ENCODE measurements around the gene GAL3ST3. TPM values are rescaled to one million over a fixed set of nuclear protein-coding genes. Genes with fewer than 3 reads are reported as not detected.
A peak's percentile ranks its signal among the peaks of the same experiment; 100 is the strongest.

Gene GAL3ST3
- total and polyA plus RNA-seq, 11 donors = 0.08 to 4.9 (median 2.1) TPM

DNA sequence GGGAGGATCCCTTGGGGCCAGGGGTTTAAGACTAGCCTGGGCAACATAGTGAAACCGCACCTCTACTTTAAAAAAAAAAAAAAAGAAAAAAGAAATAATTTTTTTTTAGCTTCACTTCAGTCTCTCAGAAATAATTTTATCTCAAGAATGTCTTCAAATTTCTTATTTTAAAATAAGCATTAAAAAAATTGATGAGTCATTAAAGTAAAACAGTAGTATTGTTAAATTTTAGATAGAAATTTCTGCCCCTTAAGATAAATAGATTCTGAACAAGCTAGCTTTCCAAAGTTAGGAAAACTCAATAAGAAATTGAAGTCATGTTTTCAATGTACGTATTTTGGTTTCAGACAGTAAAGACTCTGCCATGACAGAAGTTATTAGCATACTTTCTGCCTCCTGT is 13.4 kb upstream of the GAL3ST3 start:
- Histone ChIP-seq H3K27me3 (no peaks in the 10 kb centered on the region), H3K36me3 (peaks cover 0 to 100% (median 100%) of the 10 kb centered on the region in 9 donors), H3K4me1 (peaks cover 0 to 16% (median 0%) of the 10 kb centered on the region in 12 donors), H3K4me3 (no peak overlapping the region), H3K9me3 (no peaks in the 10 kb centered on the region), H3K27ac (no peak overlapping the region)
- intact Hi-C loops (cut with DNase I) = no loop called here
- no peak for TF ChIP-seq POLR2A (IDR thresholded peaks at IDR 0.05)
- TF ChIP-seq, protein P1, sequence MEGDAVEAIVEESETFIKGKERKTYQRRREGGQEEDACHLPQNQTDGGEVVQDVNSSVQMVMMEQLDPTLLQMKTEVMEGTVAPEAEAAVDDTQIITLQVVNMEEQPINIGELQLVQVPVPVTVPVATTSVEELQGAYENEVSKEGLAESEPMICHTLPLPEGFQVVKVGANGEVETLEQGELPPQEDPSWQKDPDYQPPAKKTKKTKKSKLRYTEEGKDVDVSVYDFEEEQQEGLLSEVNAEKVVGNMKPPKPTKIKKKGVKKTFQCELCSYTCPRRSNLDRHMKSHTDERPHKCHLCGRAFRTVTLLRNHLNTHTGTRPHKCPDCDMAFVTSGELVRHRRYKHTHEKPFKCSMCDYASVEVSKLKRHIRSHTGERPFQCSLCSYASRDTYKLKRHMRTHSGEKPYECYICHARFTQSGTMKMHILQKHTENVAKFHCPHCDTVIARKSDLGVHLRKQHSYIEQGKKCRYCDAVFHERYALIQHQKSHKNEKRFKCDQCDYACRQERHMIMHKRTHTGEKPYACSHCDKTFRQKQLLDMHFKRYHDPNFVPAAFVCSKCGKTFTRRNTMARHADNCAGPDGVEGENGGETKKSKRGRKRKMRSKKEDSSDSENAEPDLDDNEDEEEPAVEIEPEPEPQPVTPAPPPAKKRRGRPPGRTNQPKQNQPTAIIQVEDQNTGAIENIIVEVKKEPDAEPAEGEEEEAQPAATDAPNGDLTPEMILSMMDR (IDR thresholded peaks at IDR 0.05) = no peak
- DNase-seq = no peak
- no peak for ATAC-seq
- WGBS, 4 donors = 89 to 98% (median 91%) methylated on average over 2 of the region's 2 CpGs

DNA sequence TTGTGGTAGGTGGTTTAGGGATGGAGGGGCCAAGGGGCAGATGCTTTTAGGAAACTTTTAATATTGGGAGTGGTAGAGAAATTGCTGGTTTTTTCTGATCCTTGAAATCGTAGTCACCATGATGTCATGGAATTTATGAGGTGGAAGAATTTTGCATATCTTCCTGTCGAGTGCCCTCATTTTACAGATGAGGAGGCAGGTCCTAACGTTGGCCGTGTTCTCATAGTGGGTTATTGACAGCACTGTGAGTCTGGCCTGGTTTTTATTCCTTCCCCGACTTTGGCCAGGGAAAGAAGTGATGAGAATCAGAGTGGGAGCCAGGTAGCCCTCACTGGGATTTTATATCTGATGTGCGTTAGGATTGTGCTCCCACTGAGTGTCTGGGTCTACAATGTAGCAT is 12.3 kb upstream of the GAL3ST3 start:
- Histone ChIP-seq H3K27ac (no peak overlapping the region), H3K4me3 (no peak overlapping the region), H3K4me1 (peaks cover 0 to 4% (median 0%) of the 10 kb centered on the region in 12 donors), H3K9me3 (no peaks in the 10 kb centered on the region), H3K36me3 (peaks cover 0 to 100% (median 100%) of the 10 kb centered on the region in 9 donors), H3K27me3 (no peaks in the 10 kb centered on the region)
- no peak for DNase-seq
- TF ChIP-seq, protein P1 (IDR thresholded peaks at IDR 0.05) = no peak
- TF ChIP-seq POLR2A (IDR thresholded peaks at IDR 0.05) = no peak
- WGBS, 4 donors = 71 to 77% (median 76%) methylated on average over 6 of the region's 6 CpGs
- peak in 1 of 4 donors; percentile 7 for ATAC-seq
- intact Hi-C loops (cut with DNase I) = no loop called here

DNA sequence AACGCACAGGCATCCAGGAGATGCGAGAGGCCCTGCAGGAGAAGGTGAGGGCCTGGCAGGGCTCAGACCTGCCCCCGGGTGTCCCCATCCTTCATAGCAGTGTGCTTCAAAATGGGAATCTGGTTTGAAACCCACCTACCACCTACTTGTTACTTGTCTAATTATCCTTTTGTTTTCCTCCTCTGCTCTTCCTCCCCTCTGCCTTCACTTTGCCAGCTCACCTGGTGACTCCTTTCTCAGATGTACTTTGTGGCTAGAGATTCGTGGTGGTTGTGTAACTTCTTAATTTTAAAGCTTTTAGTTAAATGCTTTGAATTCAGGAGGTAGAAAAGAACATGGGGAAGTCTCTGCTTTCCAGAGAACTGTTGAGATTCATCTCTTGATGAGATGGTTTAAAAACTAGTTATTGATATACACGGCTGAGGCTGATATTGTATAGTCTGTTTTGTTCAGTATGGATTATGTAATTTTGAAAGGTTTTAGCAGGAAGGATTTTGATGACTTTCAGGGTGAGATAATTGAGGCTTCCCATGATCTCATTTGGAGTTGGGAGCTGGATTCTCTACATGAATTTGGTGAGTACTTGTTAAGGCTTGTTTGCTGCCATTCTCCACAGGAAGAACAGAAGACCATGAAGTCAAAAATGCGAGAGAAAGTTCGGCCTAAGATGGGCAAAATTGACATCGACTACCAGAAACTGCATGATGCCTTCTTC is 11.2 kb upstream of the GAL3ST3 start:
- DNase-seq = no peak
- Histone ChIP-seq H3K9me3 (no peaks in the 10 kb centered on the region), H3K27me3 (no peaks in the 10 kb centered on the region), H3K36me3 (peaks cover 0 to 100% (median 100%) of the 10 kb centered on the region in 9 donors), H3K4me1 (peaks cover 0 to 3% (median 0%) of the 10 kb centered on the region in 12 donors), H3K4me3 (no peak overlapping the region), H3K27ac (no peak overlapping the region)
- WGBS, 4 donors = 73 to 80% (median 75%) methylated on average over 8 of the region's 8 CpGs
- intact Hi-C loops (cut with DNase I) = no loop called here
- ATAC-seq = no peak
- TF ChIP-seq, protein P1 (IDR thresholded peaks at IDR 0.05) = no peak
- no peak for TF ChIP-seq POLR2A (IDR thresholded peaks at IDR 0.05)

DNA sequence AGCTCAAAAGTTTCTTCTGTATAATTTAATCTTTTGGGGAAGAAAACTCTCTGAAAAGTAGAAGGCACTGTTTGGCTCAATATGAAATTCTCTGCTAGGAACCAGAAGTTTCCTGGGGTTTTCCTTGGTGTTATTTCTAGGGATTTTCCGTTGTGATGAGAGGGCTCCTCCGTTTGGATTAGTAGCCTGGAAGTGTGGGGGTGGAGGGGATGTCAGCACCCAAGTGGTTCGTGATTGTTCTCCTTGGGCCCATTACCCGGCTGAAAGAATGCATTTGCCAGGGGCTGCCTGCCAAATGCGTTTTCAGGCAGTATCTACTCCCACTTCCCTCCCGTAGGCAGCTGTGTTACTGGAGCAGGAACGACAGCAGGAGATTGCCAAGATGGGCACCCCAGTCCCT is 7.5 kb upstream of the GAL3ST3 start:
- no peak for TF ChIP-seq POLR2A (IDR thresholded peaks at IDR 0.05)
- TF ChIP-seq, protein P1 (IDR thresholded peaks at IDR 0.05) = no peak
- H3K9me3 ChIP-seq = no peaks in the 10 kb centered on the region
- H3K4me1 ChIP-seq = peaks cover 0 to 23% (median 13%) of the 10 kb centered on the region in 12 donors
- WGBS, 4 donors = 43 to 54% (median 46%) methylated on average over 7 of the region's 7 CpGs
- no peak overlapping the region for H3K4me3 ChIP-seq
- no peak for DNase-seq
- no peak for ATAC-seq
- intact Hi-C loops (cut with DNase I) = no loop called here
- H3K36me3 ChIP-seq = peaks cover 3 to 84% (median 77%) of the 10 kb centered on the region in 9 donors
- H3K27me3 ChIP-seq = no peaks in the 10 kb centered on the region
- no peak overlapping the region for H3K27ac ChIP-seq

Data from heart left ventricle (tissue), 16 donors.